CD4-positive, alpha-beta T cell (primary cell): ENCODE measurements around the gene MLYCD. TPM values are rescaled to one million over a fixed set of nuclear protein-coding genes. Genes with fewer than 3 reads are reported as not detected.

ENCODE experiments used
- ATAC-seq: fragments of 200-7000 bp; cut with Tn5 transposase; one replicate; pipeline ENCODE4 v1.10.0; 2022; ENCODE audit warnings: mild to moderate bottlenecking; ENCODE audit not compliant: poor library complexity
- CTCF ChIA-PET: fragments of 350-600 bp; sonication (Branson Sonifier 250); formaldehyde crosslinking; loops from one replicate; lab custom pipeline; 2021; ENCODE audit warnings: antibody characterized with exemption, inconsistent platforms; lab: Charles Lee
- POLR2A ChIA-PET: fragments of 350-600 bp; sonication (Branson Sonifier 250); formaldehyde crosslinking; loops from one replicate; lab custom pipeline; 2021; ENCODE audit warnings: antibody characterized with exemption, inconsistent platforms; lab: Charles Lee
- DNase-seq, 14 experiments: peaks; one replicate each; pipeline ENCODE4 v3.0.0-alpha.2; 2013 to 2020; ENCODE audit warnings: mixed read lengths in 2 of 14
- H3K27ac ChIP-seq, 2 donors: one replicate each; pipeline versions ENCODE4 v1.5.1 to v1.7.0; 2013; ENCODE audit warnings: low read length in 2 of 2, low read depth in 1 of 2, mild to moderate bottlenecking in 1 of 2
- H3K27me3 ChIP-seq, 2 experiments: 1 replicate in 1 of 2; 2 replicates in 1 of 2; pipeline versions ENCODE4 v1.6.1 to v1.7.0; 2013; ENCODE audit warnings: low read length in 2 of 2, control low read depth in 1 of 2, mild to moderate bottlenecking in 1 of 2, moderate library complexity in 1 of 2; ENCODE audit not compliant: insufficient read depth in 2 of 2, control insufficient read depth in 1 of 2
- H3K36me3 ChIP-seq: one replicate; pipeline ENCODE4 v1.6.1; 2013; ENCODE audit warnings: low read length, control low read depth; ENCODE audit not compliant: insufficient read depth
- H3K4me1 ChIP-seq: one replicate; pipeline ENCODE4 v1.6.1; 2013; ENCODE audit warnings: low read length, control low read depth; ENCODE audit not compliant: insufficient read depth
- H3K4me3 ChIP-seq: one replicate; pipeline ENCODE4 v1.5.1; 2013; ENCODE audit warnings: mild to moderate bottlenecking, low read length, moderate library complexity
- H3K9me3 ChIP-seq, 2 experiments: 1 replicate in 1 of 2; 2 replicates in 1 of 2; pipeline versions ENCODE4 v1.6.1 to v1.7.0; 2013; ENCODE audit warnings: low read length in 2 of 2, mild to moderate bottlenecking in 2 of 2, control low read depth in 1 of 2, moderate library complexity in 1 of 2; ENCODE audit not compliant: control insufficient read depth in 1 of 2, insufficient read depth in 1 of 2
- H3K27ac Mint-ChIP-seq: one replicate; pipeline ENCODE4 v1.8.0; 2020; ENCODE audit warnings: mixed read lengths
- H3K27me3 Mint-ChIP-seq: one replicate; pipeline ENCODE4 v1.8.0; 2021; ENCODE audit warnings: mixed read lengths
- H3K36me3 Mint-ChIP-seq: one replicate; pipeline ENCODE4 v1.8.0; 2021; ENCODE audit warnings: low read depth, mixed read lengths
- H3K4me1 Mint-ChIP-seq: one replicate; pipeline ENCODE4 v1.8.0; 2021; ENCODE audit warnings: low read depth, mixed read lengths
- H3K4me3 Mint-ChIP-seq: one replicate; pipeline ENCODE4 v1.8.0; 2020; ENCODE audit warnings: mild to moderate bottlenecking, mixed read lengths
- H3K9me3 Mint-ChIP-seq: one replicate; pipeline ENCODE4 v1.8.0; 2020; ENCODE audit warnings: mixed read lengths
- intact Hi-C, 2 experiments: fragments of 100-400 bp; cut with DNase I in 1 of 2; cut with micrococcal nuclease in 1 of 2; formaldehyde crosslinking; loops; one replicate each; pipeline versions ENCODE4 v1.15.1 to v1.9.0; 2023 to 2025; cut with DNase I, micrococcal nuclease
- total RNA-seq, 174 experiments: library from RNA in 2 of 174; stranded (reverse) in 2 of 174; gene quantifications; one replicate each; pipeline ENCODE4 v1.2.3 and lab custom pipeline; 2021 to 2026
- TF ChIP-seq, protein P1 (sequence below): fragments of 200-600 bp; IDR thresholded peaks from one replicate; pipeline ENCODE4 v1.8.0; 2022; ENCODE audit warnings: antibody characterized with exemption, mild to moderate bottlenecking

MLYCD gene
- total RNA-seq, 2 experiments from 2014 or later, result 4.7 to 5.3 TPM

DNA sequence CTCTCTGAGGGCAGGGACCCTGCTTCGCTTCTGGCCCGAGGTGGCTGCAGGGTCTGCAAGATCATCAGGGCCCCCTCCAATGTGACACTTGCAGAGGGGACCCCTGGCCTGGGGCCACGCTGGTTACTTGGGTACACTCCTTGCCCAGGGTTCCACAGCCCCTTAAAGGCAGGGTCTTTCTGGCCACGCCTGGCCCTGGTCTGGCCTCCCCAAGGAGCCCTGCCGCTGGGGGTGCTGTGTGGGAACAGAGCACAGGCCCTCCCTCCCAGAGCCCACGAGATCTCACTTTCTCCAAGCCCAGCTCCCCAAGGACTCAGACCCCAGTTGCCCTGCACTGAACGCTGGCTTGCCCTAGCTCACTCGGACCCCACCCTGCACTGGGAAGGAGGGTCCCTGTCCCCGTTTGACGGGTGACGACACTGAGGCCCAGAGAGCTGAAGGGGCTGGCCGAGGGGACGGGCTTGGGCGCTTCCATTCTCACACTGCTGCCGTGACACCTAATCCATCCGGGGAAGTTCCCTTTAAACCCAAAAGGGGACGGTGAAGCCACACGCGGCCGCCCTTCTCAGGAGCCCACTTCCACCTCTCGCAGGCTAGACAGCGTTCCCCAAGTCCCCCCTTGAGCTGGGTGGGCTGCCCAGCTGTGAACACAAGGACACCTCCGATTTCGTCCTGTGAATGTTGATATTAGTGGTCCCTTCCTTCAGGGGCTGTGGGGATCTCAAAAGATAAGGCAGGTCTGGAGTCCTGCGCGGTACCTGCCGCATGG is 27.2 kb downstream of the MLYCD start:
- no peaks in the 10 kb centered on the region for H3K27me3 Mint-ChIP-seq
- CTCF ChIA-PET, result no interaction called here
- DNase-seq (no peak), ATAC-seq (no peak)
- peaks cover 3% of the 10 kb centered on the region for H3K4me1 ChIP-seq
- POLR2A ChIA-PET, result no interaction called here
- TF ChIP-seq, protein P1, sequence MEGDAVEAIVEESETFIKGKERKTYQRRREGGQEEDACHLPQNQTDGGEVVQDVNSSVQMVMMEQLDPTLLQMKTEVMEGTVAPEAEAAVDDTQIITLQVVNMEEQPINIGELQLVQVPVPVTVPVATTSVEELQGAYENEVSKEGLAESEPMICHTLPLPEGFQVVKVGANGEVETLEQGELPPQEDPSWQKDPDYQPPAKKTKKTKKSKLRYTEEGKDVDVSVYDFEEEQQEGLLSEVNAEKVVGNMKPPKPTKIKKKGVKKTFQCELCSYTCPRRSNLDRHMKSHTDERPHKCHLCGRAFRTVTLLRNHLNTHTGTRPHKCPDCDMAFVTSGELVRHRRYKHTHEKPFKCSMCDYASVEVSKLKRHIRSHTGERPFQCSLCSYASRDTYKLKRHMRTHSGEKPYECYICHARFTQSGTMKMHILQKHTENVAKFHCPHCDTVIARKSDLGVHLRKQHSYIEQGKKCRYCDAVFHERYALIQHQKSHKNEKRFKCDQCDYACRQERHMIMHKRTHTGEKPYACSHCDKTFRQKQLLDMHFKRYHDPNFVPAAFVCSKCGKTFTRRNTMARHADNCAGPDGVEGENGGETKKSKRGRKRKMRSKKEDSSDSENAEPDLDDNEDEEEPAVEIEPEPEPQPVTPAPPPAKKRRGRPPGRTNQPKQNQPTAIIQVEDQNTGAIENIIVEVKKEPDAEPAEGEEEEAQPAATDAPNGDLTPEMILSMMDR, result no peak
- intact Hi-C loops, result loop anchor here in 1 of 2 experiments (10.0 kb wide), 1 partner anchor 249 kb away; no protein-coding TSS in a partner anchor
- no peaks in the 10 kb centered on the region for H3K27me3 ChIP-seq
- peaks cover 15% of the 10 kb centered on the region for H3K36me3 Mint-ChIP-seq
- no peaks in the 10 kb centered on the region for H3K36me3 ChIP-seq
- no peak overlapping the region for H3K27ac ChIP-seq
- H3K9me3 Mint-ChIP-seq, result no peaks in the 10 kb centered on the region
- H3K4me1 Mint-ChIP-seq, result peaks cover 3% of the 10 kb centered on the region
- H3K27ac Mint-ChIP-seq, result no peak overlapping the region
- H3K4me3 ChIP-seq, result no peak overlapping the region
- no peaks in the 10 kb centered on the region for H3K9me3 ChIP-seq
- H3K4me3 Mint-ChIP-seq, result no peak overlapping the region

DNA sequence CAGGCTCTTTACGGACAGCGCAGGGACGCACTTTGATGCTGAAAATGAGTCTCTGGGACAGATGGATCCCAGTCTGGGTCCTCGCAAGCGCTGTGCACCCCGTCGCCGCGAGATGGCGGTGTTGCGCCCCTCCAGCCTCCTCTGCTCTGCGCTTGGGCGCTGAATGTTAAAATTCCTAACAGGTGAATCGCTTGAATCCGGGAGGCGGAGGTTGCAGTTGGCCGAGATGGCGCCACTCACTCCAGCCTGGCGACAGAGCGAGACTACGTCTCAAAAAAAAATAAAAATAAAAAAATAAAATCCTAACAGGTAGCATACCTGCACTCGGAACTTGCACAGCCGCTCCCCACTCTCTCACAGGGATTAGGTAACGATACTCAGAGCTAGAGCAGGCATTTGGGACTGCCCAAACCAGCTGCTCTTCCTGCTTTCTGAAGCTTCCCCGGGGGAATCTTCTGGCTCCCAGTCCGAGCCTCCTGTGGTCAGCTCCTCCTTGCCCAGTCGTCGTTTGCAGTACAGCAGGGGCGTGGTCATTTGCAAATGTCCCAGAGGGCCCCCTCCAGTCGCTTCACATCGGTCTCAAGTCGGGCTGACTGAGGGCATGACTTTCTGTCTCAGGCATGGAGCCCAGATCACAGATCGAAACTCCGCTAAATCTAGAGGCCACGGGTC is 27.9 kb downstream of the MLYCD start:
- H3K27me3 Mint-ChIP-seq, result no peaks in the 10 kb centered on the region
- H3K4me3 Mint-ChIP-seq, result no peak overlapping the region
- POLR2A ChIA-PET, result interaction anchor here (0.7 kb wide), 1 partner anchor 77 kb away, joined by 3 read pairs; no protein-coding TSS in a partner anchor
- peaks cover 3% of the 10 kb centered on the region for H3K4me1 Mint-ChIP-seq
- ATAC-seq, result peak; percentile 78
- Histone ChIP-seq H3K27ac (no peak overlapping the region), H3K9me3 (no peaks in the 10 kb centered on the region), H3K27me3 (no peaks in the 10 kb centered on the region), H3K4me3 (no peak overlapping the region), H3K36me3 (no peaks in the 10 kb centered on the region), H3K4me1 (peaks cover 3% of the 10 kb centered on the region)
- CTCF ChIA-PET, result interaction anchor here (0.9 to 1.0 kb wide), 2 partner anchors 12 to 30 kb away, joined by 3 read pairs; no protein-coding TSS in a partner anchor
- H3K27ac Mint-ChIP-seq, result no peak overlapping the region
- peak; percentile 33 to 71 (median 50) for DNase-seq
- TF ChIP-seq, protein P1, result peak; percentile 91
- H3K9me3 Mint-ChIP-seq, result no peaks in the 10 kb centered on the region
- intact Hi-C loops, result loop anchor here in 1 of 2 experiments (10.0 kb wide), 1 partner anchor 248 kb away; no protein-coding TSS in a partner anchor
- peaks cover 11% of the 10 kb centered on the region for H3K36me3 Mint-ChIP-seq

DNA sequence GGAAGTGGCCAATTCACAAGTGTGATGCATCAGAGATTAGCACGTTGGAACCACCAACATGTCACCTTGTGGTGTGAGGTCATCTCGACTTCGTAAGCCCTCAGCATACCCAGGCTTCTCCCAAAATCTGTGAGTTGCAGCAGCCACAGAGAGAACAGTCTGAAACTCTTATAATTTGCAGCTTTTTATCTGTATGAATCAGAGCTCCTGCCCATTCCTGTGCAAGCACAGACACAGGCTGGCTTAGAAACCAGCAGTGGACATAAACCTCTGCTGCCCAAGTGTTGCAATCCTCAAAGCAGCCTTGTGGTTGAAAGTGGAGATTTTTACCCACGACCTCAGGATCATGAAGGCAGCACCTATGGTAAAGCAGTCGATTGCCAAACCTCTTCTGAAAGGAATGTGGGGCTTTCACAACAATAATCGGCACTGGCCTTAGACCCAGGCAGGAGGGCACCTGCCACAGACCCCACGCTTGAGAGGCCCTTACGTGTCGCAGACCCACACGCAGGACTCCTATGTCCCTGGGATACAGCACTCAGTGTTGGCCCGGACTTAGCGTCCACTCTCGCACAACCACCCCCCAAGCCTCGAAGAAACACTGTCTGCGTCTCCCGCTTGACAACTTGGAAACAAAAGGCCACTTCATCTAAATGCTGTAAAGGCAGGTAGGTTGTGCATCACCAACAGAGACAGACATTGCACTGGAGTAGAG is 29.6 kb downstream of the MLYCD start:
- no peak overlapping the region for H3K4me3 Mint-ChIP-seq
- no peak for DNase-seq
- Histone ChIP-seq H3K27me3 (no peaks in the 10 kb centered on the region), H3K27ac (no peak overlapping the region), H3K36me3 (no peaks in the 10 kb centered on the region), H3K4me1 (peaks cover 3% of the 10 kb centered on the region), H3K4me3 (no peak overlapping the region), H3K9me3 (no peaks in the 10 kb centered on the region)
- CTCF ChIA-PET, result no interaction called here
- intact Hi-C loops, result loop anchor here in 1 of 2 experiments (10.0 kb wide), 1 partner anchor 246 kb away; no protein-coding TSS in a partner anchor
- H3K27me3 Mint-ChIP-seq, result no peaks in the 10 kb centered on the region
- POLR2A ChIA-PET, result no interaction called here
- no peaks in the 10 kb centered on the region for H3K9me3 Mint-ChIP-seq
- ATAC-seq, result no peak
- no peak overlapping the region for H3K27ac Mint-ChIP-seq
- no peaks in the 10 kb centered on the region for H3K36me3 Mint-ChIP-seq
- TF ChIP-seq, protein P1, result no peak
- H3K4me1 Mint-ChIP-seq, result peaks cover 3% of the 10 kb centered on the region
